Choroid plexus epithelial cell (primary cell): ENCODE data around the gene ZSCAN18.
A peak's percentile ranks its signal among the peaks of the same experiment; 100 is the strongest.

ENCODE experiments used
- DNase-seq: peaks from one replicate; pipeline ENCODE4 v3.0.0-alpha.2; 2010; ENCODE audit warnings: low read depth
- H3K4me3 ChIP-seq: 2 replicates; pipeline ENCODE4 v1.5.1; 2011; ENCODE audit warnings: low read depth, mild to moderate bottlenecking, control low read depth, low read length, moderate library complexity
- TF ChIP-seq, protein P1 (sequence below): conservative IDR thresholded peaks from 2 replicates; pipeline ENCODE4 v1.5.1; 2011; ENCODE audit warnings: low read depth, mild to moderate bottlenecking, control low read depth, inconsistent platforms, low read length, moderate library complexity

ZSCAN18 gene

GRCh38 chr19:58063712-58064111 is 34.3 kb downstream of the ZSCAN18 start:
- H3K4me3 ChIP-seq = no peak overlapping the region
- no peak for DNase-seq
- TF ChIP-seq, protein P1, sequence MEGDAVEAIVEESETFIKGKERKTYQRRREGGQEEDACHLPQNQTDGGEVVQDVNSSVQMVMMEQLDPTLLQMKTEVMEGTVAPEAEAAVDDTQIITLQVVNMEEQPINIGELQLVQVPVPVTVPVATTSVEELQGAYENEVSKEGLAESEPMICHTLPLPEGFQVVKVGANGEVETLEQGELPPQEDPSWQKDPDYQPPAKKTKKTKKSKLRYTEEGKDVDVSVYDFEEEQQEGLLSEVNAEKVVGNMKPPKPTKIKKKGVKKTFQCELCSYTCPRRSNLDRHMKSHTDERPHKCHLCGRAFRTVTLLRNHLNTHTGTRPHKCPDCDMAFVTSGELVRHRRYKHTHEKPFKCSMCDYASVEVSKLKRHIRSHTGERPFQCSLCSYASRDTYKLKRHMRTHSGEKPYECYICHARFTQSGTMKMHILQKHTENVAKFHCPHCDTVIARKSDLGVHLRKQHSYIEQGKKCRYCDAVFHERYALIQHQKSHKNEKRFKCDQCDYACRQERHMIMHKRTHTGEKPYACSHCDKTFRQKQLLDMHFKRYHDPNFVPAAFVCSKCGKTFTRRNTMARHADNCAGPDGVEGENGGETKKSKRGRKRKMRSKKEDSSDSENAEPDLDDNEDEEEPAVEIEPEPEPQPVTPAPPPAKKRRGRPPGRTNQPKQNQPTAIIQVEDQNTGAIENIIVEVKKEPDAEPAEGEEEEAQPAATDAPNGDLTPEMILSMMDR = no peak

- no peak overlapping the region for H3K4me3 ChIP-seq
- TF ChIP-seq, protein P1 = no peak
- no peak for DNase-seq
Observed at GRCh38 chr19:58060231-58060630, 37.8 kb downstream of the ZSCAN18 start.

DNA sequence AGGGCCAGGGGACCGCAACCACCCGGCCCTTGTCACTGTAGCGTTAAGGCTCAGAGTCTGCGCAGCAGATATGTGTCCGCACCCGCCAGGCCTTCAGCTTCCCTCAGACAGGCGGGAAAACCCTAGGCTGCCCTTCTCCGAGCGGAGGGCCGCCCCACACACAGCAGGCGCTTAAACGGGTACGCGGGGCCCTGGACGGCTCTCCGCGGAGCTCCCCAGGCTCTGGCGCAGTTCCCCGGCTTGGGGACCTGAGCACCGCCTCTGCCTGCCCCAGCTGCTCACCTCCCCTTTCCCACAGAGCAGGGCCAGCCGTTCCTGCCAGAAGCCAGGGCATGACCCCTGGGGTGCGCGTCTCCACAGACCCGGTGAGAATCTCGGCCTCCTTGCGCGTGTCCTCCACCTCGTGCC is 38.4 kb downstream of the ZSCAN18 start:
- TF ChIP-seq, protein P1 = no peak
- H3K4me3 ChIP-seq = peak overlapping the region; percentile 63
- no peak for DNase-seq

DNA sequence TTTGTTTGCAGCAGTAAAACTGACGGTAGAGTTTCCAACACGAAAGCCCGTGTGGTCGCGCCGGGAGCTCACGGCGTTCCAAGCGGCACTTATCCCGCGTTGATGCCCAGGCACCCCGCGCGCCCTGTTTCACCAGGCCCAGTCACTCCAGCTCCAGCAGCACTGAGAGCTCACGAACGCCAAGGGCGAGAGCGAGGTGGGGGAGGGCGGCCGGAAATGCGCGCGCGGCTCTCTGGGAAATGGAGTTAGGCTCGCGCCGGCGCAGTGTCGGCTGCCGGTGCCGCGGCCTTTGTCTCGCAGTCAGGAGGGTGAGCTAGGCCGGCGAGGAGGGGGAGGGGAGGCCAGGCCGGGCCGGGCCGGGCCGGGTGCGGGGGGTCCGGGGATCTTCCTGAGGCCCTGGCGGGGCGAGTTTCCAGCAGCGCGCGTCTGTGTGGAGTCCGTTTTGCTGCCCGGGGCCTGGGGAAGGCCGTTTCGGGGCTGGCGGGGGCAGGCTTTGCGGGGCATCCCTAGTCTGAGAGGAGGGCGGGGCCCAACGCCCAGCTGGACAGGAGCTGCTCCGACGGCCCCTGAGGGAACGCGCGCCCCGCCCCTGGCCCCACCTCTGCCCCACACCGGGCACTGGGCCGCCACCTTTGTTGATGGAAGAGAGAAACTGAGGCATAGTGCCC is 38.9 kb downstream of the ZSCAN18 start, which contains the start of gene ZNF135:
TSS of gene ZNF135 (plus strand) at position 280 of the 668 bp plus-strand sequence. CDS start 721 bp downstream, outside the sequence.
- peak; percentile 82 for DNase-seq
- H3K4me3 ChIP-seq = peak within 1 kb of the TSS; percentile 63
- TF ChIP-seq, protein P1 = no peak

DNA sequence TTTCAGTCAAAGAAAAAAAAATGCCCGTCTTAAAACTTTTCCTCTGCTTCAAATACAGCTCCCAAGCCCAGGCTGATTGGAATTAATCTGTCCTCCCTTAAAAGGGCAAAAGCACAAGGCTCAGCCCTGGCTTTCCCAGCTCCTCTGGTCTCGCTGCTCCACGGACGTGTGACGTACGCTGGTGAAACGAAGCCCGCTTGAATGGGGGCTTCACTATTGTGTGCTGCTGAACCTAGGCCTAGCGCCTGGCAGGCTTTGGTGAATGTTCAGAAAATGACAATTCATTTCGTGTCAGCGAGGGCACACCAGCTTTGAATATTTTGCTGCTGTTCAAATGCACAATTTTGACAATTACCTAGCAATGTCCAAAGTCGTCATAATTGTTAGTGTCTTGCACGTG is 39.6 kb downstream of the ZSCAN18 start:
- DNase-seq = no peak
- H3K4me3 ChIP-seq = no peak overlapping the region
- TF ChIP-seq, protein P1 = no peak

- H3K4me3 ChIP-seq = no peak overlapping the region
- DNase-seq = no peak
- TF ChIP-seq, protein P1 = no peak
Observed at GRCh38 chr19:58056861-58057260, 41.2 kb downstream of the ZSCAN18 start.

GRCh38 chr19:58056261-58056660 is 41.8 kb downstream of the ZSCAN18 start:
- TF ChIP-seq, protein P1 = no peak
- no peak overlapping the region for H3K4me3 ChIP-seq
- DNase-seq = no peak
